CD14-positive monocyte (primary cell): ENCODE measurements around the gene GJB6. TPM values are rescaled to one million over a fixed set of nuclear protein-coding genes. Genes with fewer than 3 reads are reported as not detected.

Experiments
- DNase-seq, 3 donors: peaks; one replicate each; pipeline ENCODE4 v3.0.0-alpha.2; 2011 to 2022
- H2AFZ ChIP-seq: 2 replicates; pipeline ENCODE4 v1.6.0; 2012; ENCODE audit warnings: mild to moderate bottlenecking, low read depth, low read length, inconsistent platforms; ENCODE audit not compliant: insufficient read depth, poor library complexity, severe bottlenecking
- H3K27ac ChIP-seq, 2 donors: 1 replicate in 1 of 2; 2 replicates in 1 of 2; pipeline ENCODE4 v1.5.1; 2012 to 2013; ENCODE audit warnings: low read length in 2 of 2, control low read depth in 1 of 2, inconsistent platforms in 1 of 2, low read depth in 1 of 2, mild to moderate bottlenecking in 1 of 2
- H3K27me3 ChIP-seq, 2 donors: one replicate each; pipeline versions ENCODE4 v1.6.0 to v1.6.1; 2011 to 2013; ENCODE audit warnings: low read length in 2 of 2; ENCODE audit not compliant: control insufficient read depth in 2 of 2, insufficient read depth in 2 of 2
- H3K36me3 ChIP-seq, 2 donors: replicated peaks in 1 of 2; 1 replicate in 1 of 2; 2 replicates in 1 of 2; pipeline versions ENCODE4 v1.5.1 to v1.6.1; 2012 to 2013; ENCODE audit warnings: low read length in 2 of 2, control low read depth in 1 of 2, inconsistent platforms in 1 of 2, mild to moderate bottlenecking in 1 of 2; ENCODE audit not compliant: insufficient read depth in 2 of 2, control insufficient read depth in 1 of 2
- H3K4me1 ChIP-seq, 2 donors: 1 replicate in 1 of 2; 2 replicates in 1 of 2; pipeline versions ENCODE4 v1.5.1 to v1.6.1; 2012 to 2013; ENCODE audit warnings: low read length in 2 of 2, control low read depth in 1 of 2, inconsistent platforms in 1 of 2, mild to moderate bottlenecking in 1 of 2, moderate library complexity in 1 of 2; ENCODE audit not compliant: insufficient read depth in 2 of 2, control insufficient read depth in 1 of 2
- H3K4me2 ChIP-seq: replicated peaks from 2 replicates; pipeline ENCODE3; 2012; ENCODE audit warnings: low read length, moderate library complexity, mild to moderate bottlenecking; ENCODE audit not compliant: poor library complexity, severe bottlenecking; ENCODE audit errors: extremely low read depth
- H3K4me3 ChIP-seq, 3 experiments: fragments of 200-600 bp in 1 of 3; sonication (generic) in 1 of 3; replicated peaks in 1 of 3; 1 replicate in 2 of 3; 2 replicates in 1 of 3; pipeline ENCODE4 v1.5.1; 2011 to 2013; ENCODE audit warnings: low read length in 3 of 3, mild to moderate bottlenecking in 3 of 3, control low read depth in 2 of 3, low read depth in 2 of 3, inconsistent platforms in 1 of 3, moderate library complexity in 1 of 3
- H3K79me2 ChIP-seq: 2 replicates; pipeline ENCODE4 v1.6.0; 2012; ENCODE audit warnings: mild to moderate bottlenecking, control low read depth, inconsistent platforms, low read length, moderate library complexity; ENCODE audit not compliant: insufficient read depth
- H3K9ac ChIP-seq: 2 replicates; pipeline ENCODE4 v1.6.0; 2017; ENCODE audit warnings: low read length, mild to moderate bottlenecking; ENCODE audit not compliant: insufficient read depth, poor library complexity, severe bottlenecking
- H3K9me3 ChIP-seq, 2 donors: replicated peaks in 1 of 2; 1 replicate in 1 of 2; 2 replicates in 1 of 2; pipeline versions ENCODE4 v1.5.1 to v1.6.1; 2012 to 2013; ENCODE audit warnings: low read length in 2 of 2, control low read depth in 1 of 2; ENCODE audit not compliant: control insufficient read depth in 1 of 2, insufficient read depth in 1 of 2
- H4K20me1 ChIP-seq: 2 replicates; pipeline ENCODE4 v1.6.0; 2012; ENCODE audit warnings: mild to moderate bottlenecking, low read length, control low read depth, moderate library complexity; ENCODE audit not compliant: insufficient read depth
- H3K27ac Mint-ChIP-seq, 7 donors: one replicate each; pipeline ENCODE4 v1.8.0; 2020; ENCODE audit warnings: mild to moderate bottlenecking in 7 of 7, mixed read lengths in 7 of 7, moderate library complexity in 6 of 7, inconsistent platforms in 2 of 7
- H3K27me3 Mint-ChIP-seq, 3 donors: one replicate each; pipeline ENCODE4 v1.8.0; 2021 to 2022; ENCODE audit warnings: low read depth in 3 of 3, mild to moderate bottlenecking in 3 of 3, mixed read lengths in 3 of 3, moderate library complexity in 3 of 3, inconsistent platforms in 1 of 3
- H3K36me3 Mint-ChIP-seq, 2 donors: one replicate each; pipeline ENCODE4 v1.8.0; 2020; ENCODE audit warnings: mixed read lengths in 2 of 2, inconsistent platforms in 1 of 2, mild to moderate bottlenecking in 1 of 2
- H3K4me1 Mint-ChIP-seq: one replicate; pipeline ENCODE4 v1.8.0; 2020; ENCODE audit warnings: mild to moderate bottlenecking, mixed read lengths
- H3K4me3 Mint-ChIP-seq, 2 donors: one replicate each; pipeline ENCODE4 v1.8.0; 2020; ENCODE audit warnings: mild to moderate bottlenecking in 2 of 2, mixed read lengths in 2 of 2, moderate library complexity in 1 of 2
- H3K9me3 Mint-ChIP-seq, 7 donors: one replicate each; pipeline ENCODE4 v1.8.0; 2020 to 2022; ENCODE audit warnings: mixed read lengths in 7 of 7, mild to moderate bottlenecking in 6 of 7, moderate library complexity in 6 of 7, inconsistent platforms in 2 of 7
- WGBS: methylation state at CpG from one replicate; pipeline ENCODE4 v1.1.5; 2013; ENCODE audit warnings: missing lambda C conversion rate; ENCODE audit not compliant: insufficient coverage; 5-methylcytosine and 5-hydroxymethylcytosine counted together
- intact Hi-C, 2 donors: fragments of 100-400 bp; cut with micrococcal nuclease; formaldehyde crosslinking; loops; one replicate each; pipeline versions ENCODE4 v1.15.0 to v1.15.1; 2023
- polyA plus RNA-seq, 3 donors: library from polyadenylated mRNA; depleted of rRNA in 1 of 3; unstranded in 2 of 3; stranded (reverse) in 1 of 3; fragments of 300-500 nt in 2 of 3; fragments of >200 nt in 1 of 3; fragmentation: Illumina TruSeq in 2 of 3; gene quantifications; 1 replicate in 2 of 3; 2 replicates in 1 of 3; pipeline ENCODE4 v1.2.3, GENCODE V29; 2012 to 2021
- TF ChIP-seq, protein P1 (sequence below): fragments of 200-600 bp; IDR thresholded peaks from one replicate; pipeline ENCODE4 v1.8.0; 2022; ENCODE audit warnings: antibody characterized with exemption, mild to moderate bottlenecking

Gene GJB6
- polyA plus RNA-seq, 3 donors, result 0.32 TPM; not detected in 2

DNA sequence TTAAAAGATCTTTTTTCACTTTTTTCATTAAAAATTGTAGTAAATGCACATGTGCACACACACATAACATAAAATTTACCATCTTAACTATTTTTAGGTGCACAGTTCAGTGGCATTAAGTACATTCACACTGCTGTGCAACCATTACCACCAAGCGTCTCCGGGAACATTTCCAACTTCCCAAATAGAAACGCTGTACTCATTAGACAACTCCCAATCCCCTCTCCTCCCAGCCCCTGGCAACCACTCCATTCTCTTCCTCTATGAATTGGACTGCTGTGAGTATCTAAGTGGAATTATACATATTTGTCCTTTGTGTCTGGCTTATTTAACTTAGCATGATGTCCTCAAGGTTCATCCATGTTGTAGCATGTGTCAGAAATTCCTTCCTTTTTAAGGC, 50.9 kb downstream of the GJB6 start:
- Histone ChIP-seq H3K4me3 (no peak overlapping the region), H3K36me3 (no peaks in the 10 kb centered on the region), H3K79me2 (no peaks in the 10 kb centered on the region), H3K27me3 (peaks cover 29 to 32% of the 10 kb centered on the region in 2 donors), H3K9me3 (no peaks in the 10 kb centered on the region), H3K27ac (no peak overlapping the region), H3K4me2 (no peak overlapping the region), H4K20me1 (no peaks in the 10 kb centered on the region), H3K9ac (no peak overlapping the region), H2AFZ (no peak overlapping the region), H3K4me1 (no peaks in the 10 kb centered on the region)
- H3K9me3 Mint-ChIP-seq, result peaks cover 0 to 4% (median 0%) of the 10 kb centered on the region in 7 donors
- peaks cover 12% of the 10 kb centered on the region for H3K4me1 Mint-ChIP-seq
- no CpG with 5 or more reads among the region's 3 CpGs for WGBS
- intact Hi-C loops, result loop anchor here in 1 of 2 donors (5.0 kb wide), 1 partner anchor 311 kb away; no protein-coding TSS in a partner anchor
- no peak overlapping the region for H3K27ac Mint-ChIP-seq
- DNase-seq, result no peak
- peaks cover 0 to 5% of the 10 kb centered on the region in 2 donors for H3K36me3 Mint-ChIP-seq
- no peak overlapping the region for H3K4me3 Mint-ChIP-seq
- TF ChIP-seq, protein P1, sequence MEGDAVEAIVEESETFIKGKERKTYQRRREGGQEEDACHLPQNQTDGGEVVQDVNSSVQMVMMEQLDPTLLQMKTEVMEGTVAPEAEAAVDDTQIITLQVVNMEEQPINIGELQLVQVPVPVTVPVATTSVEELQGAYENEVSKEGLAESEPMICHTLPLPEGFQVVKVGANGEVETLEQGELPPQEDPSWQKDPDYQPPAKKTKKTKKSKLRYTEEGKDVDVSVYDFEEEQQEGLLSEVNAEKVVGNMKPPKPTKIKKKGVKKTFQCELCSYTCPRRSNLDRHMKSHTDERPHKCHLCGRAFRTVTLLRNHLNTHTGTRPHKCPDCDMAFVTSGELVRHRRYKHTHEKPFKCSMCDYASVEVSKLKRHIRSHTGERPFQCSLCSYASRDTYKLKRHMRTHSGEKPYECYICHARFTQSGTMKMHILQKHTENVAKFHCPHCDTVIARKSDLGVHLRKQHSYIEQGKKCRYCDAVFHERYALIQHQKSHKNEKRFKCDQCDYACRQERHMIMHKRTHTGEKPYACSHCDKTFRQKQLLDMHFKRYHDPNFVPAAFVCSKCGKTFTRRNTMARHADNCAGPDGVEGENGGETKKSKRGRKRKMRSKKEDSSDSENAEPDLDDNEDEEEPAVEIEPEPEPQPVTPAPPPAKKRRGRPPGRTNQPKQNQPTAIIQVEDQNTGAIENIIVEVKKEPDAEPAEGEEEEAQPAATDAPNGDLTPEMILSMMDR, result no peak
- H3K27me3 Mint-ChIP-seq, result peaks cover 39 to 49% (median 40%) of the 10 kb centered on the region in 3 donors

DNA sequence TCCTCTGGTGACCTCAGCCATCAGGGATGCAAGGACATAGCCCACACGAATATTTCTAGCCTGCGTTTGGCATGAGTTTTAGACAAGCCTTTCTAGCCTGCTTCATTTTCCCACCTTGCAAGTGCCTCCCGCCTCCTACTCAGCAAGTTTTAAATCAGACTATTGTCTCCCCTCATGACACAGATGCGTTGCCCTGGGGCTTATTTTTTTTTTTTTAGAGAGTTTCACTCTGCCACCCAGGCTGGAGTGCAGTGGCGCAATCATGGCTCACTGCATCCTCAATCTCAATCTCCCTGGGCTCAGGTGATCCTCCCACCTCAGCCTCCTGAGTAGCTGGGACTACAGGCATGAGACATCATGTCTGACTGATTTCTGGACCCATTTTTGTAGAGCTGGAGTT, 54.0 kb downstream of the GJB6 start:
- no peak overlapping the region for H3K27ac ChIP-seq
- Mint-ChIP-seq H3K9me3 (peaks cover 0 to 6% (median 0%) of the 10 kb centered on the region in 7 donors), H3K4me3 (peak overlapping the region in 1 of 2 donors; percentile 81), H3K4me1 (peaks cover 43% of the 10 kb centered on the region), H3K27ac (peak overlapping the region in 1 of 7 donors; percentile 67), H3K27me3 (peaks cover 52 to 53% (median 53%) of the 10 kb centered on the region in 3 donors), H3K36me3 (peaks cover 0 to 9% of the 10 kb centered on the region in 2 donors)
- DNase-seq, result no peak
- H3K79me2 ChIP-seq, result no peaks in the 10 kb centered on the region
- TF ChIP-seq, protein P1, result no peak
- 80% methylated on average over 3 of the region's 5 CpGs for WGBS
- H4K20me1 ChIP-seq, result no peaks in the 10 kb centered on the region
- H2AFZ ChIP-seq, result no peak overlapping the region
- no peaks in the 10 kb centered on the region for H3K9me3 ChIP-seq
- H3K36me3 ChIP-seq, result no peaks in the 10 kb centered on the region
- peaks cover 37 to 39% of the 10 kb centered on the region in 2 donors for H3K27me3 ChIP-seq
- H3K4me3 ChIP-seq, result no peak overlapping the region
- H3K4me2 ChIP-seq, result no peak overlapping the region
- peaks cover 17 to 29% of the 10 kb centered on the region in 2 donors for H3K4me1 ChIP-seq
- H3K9ac ChIP-seq, result no peak overlapping the region
- intact Hi-C loops, result loop anchor here in 1 of 2 donors (10.0 kb wide), 1 partner anchor 53 kb away; no protein-coding TSS in a partner anchor
